T-helper 1 cell treated with Interleukin-12 subunit alpha and Interleukin-12 subunit beta and Interleukin-4 antibody, amounts not matched to agents 30 μg/mL and 1 μg/mL, for 36 hours (primary cell): ENCODE measurements around the gene EVI5L.

Experiments
- H3K27ac Mint-ChIP-seq: one replicate; pipeline ENCODE4 v1.8.0; 2021; ENCODE audit warnings: mild to moderate bottlenecking, mixed read lengths
- H3K27me3 Mint-ChIP-seq: one replicate; pipeline ENCODE4 v1.8.0; 2021; ENCODE audit warnings: low read depth, mixed read lengths
- H3K36me3 Mint-ChIP-seq: one replicate; pipeline ENCODE4 v1.8.0; 2021; ENCODE audit warnings: low read depth, mixed read lengths
- H3K4me1 Mint-ChIP-seq: one replicate; pipeline ENCODE4 v1.8.0; 2021; ENCODE audit warnings: low read depth, mixed read lengths
- H3K4me3 Mint-ChIP-seq: one replicate; pipeline ENCODE4 v1.8.0; 2021; ENCODE audit warnings: mild to moderate bottlenecking, moderate library complexity, mixed read lengths
- H3K9me3 Mint-ChIP-seq: one replicate; pipeline ENCODE4 v1.8.0; 2021; ENCODE audit warnings: mixed read lengths

Gene EVI5L

GRCh38 chr19:7830272-7830771 lies 304 bp downstream of the EVI5L start:
- Mint-ChIP-seq H3K4me1 (peaks cover 10% of the 10 kb centered on the region), H3K9me3 (no peaks in the 10 kb centered on the region), H3K27ac (no peak overlapping the region), H3K27me3 (peaks cover 4% of the 10 kb centered on the region), H3K4me3 (peak overlapping the region; percentile 87), H3K36me3 (no peaks in the 10 kb centered on the region)

DNA sequence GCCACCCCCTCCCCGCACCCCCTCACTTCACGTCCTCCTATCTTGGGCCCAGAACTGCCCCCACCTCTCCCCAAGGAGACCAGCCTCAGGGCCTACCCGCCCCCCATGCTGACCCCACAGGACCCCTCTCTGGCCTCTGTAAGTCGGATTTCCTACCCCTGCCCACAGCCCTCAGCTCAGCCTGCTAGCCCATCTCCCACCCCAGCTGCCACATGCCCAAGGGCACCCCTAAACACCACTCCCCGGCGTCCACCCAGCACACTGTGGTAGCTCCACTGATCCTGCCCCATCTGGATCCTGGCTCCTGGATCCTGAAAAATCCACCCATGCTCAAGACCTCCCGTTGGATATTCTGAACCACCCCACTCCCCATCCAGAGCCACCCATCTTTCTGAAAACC lies 805 bp downstream of the EVI5L start:
- Mint-ChIP-seq H3K4me3 (peak overlapping the region; percentile 87), H3K4me1 (peaks cover 10% of the 10 kb centered on the region), H3K9me3 (no peaks in the 10 kb centered on the region), H3K27me3 (peaks cover 4% of the 10 kb centered on the region), H3K27ac (peak overlapping the region; percentile 72), H3K36me3 (no peaks in the 10 kb centered on the region)

- Mint-ChIP-seq H3K36me3 (no peaks in the 10 kb centered on the region), H3K9me3 (no peaks in the 10 kb centered on the region), H3K27me3 (peaks cover 4% of the 10 kb centered on the region), H3K4me1 (peaks cover 10% of the 10 kb centered on the region), H3K4me3 (peak overlapping the region; percentile 87), H3K27ac (no peak overlapping the region)
Measured at GRCh38 chr19:7831452-7831851, 1.4 kb downstream of the EVI5L start.

DNA sequence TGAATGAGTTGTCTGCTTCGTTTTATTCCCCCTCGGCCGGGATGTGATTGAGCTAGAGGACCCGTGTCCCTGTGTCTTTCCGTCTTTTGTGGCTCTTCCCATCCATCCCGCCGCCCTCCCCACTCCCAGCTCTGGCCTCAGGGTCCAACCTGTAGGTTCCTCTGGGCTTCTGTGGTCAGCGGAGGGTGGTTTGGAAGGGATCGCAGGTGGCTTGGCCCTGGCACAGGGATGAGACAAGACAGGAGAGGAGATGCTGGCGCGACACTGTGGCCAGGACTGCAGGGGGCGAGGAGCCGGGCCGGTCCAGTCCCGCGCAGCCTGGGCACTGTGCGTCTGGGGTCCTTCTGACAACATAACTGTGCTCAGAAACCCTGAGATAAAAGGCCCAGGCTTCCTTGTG lies 2.0 kb downstream of the EVI5L start:
- Mint-ChIP-seq H3K4me1 (peaks cover 10% of the 10 kb centered on the region), H3K27me3 (peaks cover 4% of the 10 kb centered on the region), H3K27ac (no peak overlapping the region), H3K4me3 (no peak overlapping the region), H3K9me3 (no peaks in the 10 kb centered on the region), H3K36me3 (no peaks in the 10 kb centered on the region)

DNA sequence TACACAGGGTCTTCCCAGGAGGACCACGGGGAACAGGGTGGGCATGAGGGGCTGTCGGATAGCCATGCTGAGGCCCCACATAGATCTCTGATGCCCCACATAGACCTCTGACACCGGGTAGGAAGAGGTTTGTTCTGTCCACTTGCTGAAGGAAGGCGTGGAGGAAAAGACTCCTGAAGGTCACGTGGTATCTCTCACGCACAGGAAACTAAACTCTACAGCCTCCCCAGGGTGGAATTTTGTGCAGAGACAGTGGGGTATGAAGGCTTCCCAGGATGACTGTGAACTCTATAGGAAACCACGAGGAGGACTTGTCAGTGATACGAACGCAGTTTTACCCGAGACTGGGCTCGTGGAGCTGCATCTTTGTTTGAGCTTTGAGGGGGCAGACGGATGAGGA lies 2.8 kb downstream of the EVI5L start:
- H3K4me1 Mint-ChIP-seq = peaks cover 10% of the 10 kb centered on the region
- no peaks in the 10 kb centered on the region for H3K9me3 Mint-ChIP-seq
- no peak overlapping the region for H3K27ac Mint-ChIP-seq
- H3K36me3 Mint-ChIP-seq = no peaks in the 10 kb centered on the region
- peaks cover 4% of the 10 kb centered on the region for H3K27me3 Mint-ChIP-seq
- H3K4me3 Mint-ChIP-seq = no peak overlapping the region

DNA sequence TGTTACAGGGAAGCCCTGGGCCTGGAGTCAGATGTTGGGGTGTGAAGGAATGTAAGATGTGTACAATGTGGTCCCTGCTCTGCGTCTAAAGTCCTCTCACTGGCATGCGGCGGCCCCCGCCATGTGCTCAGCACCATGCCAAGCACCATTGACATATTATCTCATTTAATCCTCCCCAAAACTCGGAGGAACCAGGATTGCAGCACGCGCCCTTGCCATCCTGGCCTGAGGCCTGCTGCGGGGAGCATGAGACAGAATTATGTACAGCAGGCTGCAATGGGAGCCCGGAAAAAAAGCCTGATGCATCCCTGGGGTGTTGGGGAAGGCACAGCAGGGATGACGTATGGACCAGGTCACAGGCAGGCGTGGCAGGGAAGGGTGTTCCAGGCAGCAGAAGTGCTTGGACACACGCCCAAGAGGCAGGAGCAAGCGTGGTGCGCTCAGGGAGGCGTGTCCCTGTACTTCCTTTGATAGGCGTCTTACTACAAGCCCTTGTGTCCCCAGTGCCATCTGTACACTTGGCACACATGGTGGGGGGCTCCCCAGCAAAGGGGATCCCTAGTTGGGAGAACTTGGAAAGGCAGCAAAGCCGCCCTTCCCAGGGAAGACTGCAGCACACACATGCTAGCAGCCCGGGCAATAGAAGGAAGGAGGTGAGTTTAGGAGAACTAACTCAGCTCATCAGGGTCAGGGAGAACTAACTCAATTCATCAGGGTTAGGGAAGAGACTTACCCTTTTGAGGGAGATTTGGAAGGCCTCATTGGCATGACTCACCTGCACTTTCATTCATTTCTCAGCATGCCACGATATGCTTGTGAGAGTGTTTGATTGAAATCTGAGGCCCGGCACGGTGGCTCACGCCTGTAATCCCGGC lies 3.4 kb downstream of the EVI5L start:
- Mint-ChIP-seq H3K36me3 (no peaks in the 10 kb centered on the region), H3K27me3 (peaks cover 4% of the 10 kb centered on the region), H3K4me1 (peaks cover 10% of the 10 kb centered on the region), H3K9me3 (no peaks in the 10 kb centered on the region), H3K27ac (no peak overlapping the region), H3K4me3 (no peak overlapping the region)

DNA sequence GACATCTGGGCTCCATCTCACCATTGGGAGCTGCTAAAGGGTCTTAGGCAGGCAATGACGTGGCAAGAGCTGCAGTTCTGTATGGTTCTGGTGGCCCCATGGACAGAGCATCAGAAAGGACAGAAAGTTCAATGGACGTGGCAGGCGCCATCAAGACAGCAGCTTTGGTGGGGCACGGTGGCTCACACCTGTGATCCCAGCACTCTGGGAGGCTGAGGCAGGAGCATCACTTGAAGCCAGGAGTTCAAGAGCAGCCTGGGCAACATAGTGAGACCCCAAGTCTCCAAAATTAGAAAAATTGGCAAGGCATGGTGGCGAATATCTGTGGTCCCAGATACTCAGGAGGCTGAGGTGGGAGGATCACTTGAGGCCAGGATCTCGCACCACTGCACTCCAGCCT lies 9.5 kb downstream of the EVI5L start:
- Mint-ChIP-seq H3K4me1 (no peaks in the 10 kb centered on the region), H3K36me3 (no peaks in the 10 kb centered on the region), H3K4me3 (no peak overlapping the region), H3K27ac (no peak overlapping the region), H3K9me3 (peaks cover 5% of the 10 kb centered on the region), H3K27me3 (no peaks in the 10 kb centered on the region)

DNA sequence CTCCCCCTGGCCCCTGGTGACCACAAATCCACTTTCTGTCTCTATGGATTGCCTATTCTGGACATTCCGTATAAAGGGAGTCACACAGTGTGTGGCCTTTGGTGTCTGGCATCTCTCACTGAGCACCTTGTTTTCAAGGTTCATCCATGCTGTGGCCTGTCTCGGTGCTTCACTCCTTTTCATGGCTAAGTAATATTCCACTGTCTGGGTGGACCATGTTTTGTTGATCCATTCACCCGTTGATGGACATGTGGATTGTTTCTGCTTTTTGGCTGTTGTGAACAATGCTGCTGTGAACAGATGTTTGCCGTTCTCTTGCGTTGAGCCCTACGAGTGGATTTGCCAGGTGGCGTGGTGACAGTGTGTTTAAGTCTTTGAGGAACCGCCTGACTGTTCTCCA lies 10.6 kb downstream of the EVI5L start:
- no peaks in the 10 kb centered on the region for H3K27me3 Mint-ChIP-seq
- H3K4me1 Mint-ChIP-seq = no peaks in the 10 kb centered on the region
- peaks cover 5% of the 10 kb centered on the region for H3K9me3 Mint-ChIP-seq
- H3K4me3 Mint-ChIP-seq = no peak overlapping the region
- H3K36me3 Mint-ChIP-seq = no peaks in the 10 kb centered on the region
- no peak overlapping the region for H3K27ac Mint-ChIP-seq

GRCh38 chr19:7841751-7842660 lies 12.0 kb downstream of the EVI5L start:
- Mint-ChIP-seq H3K4me1 (no peaks in the 10 kb centered on the region), H3K4me3 (no peak overlapping the region), H3K36me3 (no peaks in the 10 kb centered on the region), H3K27ac (no peak overlapping the region), H3K27me3 (no peaks in the 10 kb centered on the region), H3K9me3 (peaks cover 5% of the 10 kb centered on the region)

GRCh38 chr19:7842661-7843294 lies 12.8 kb downstream of the EVI5L start:
- H3K36me3 Mint-ChIP-seq = no peaks in the 10 kb centered on the region
- H3K9me3 Mint-ChIP-seq = peaks cover 5% of the 10 kb centered on the region
- H3K4me1 Mint-ChIP-seq = no peaks in the 10 kb centered on the region
- no peak overlapping the region for H3K27ac Mint-ChIP-seq
- H3K27me3 Mint-ChIP-seq = no peaks in the 10 kb centered on the region
- no peak overlapping the region for H3K4me3 Mint-ChIP-seq

GRCh38 chr19:7843521-7843920 lies 13.5 kb downstream of the EVI5L start:
- no peaks in the 10 kb centered on the region for H3K4me1 Mint-ChIP-seq
- no peak overlapping the region for H3K4me3 Mint-ChIP-seq
- H3K27ac Mint-ChIP-seq = no peak overlapping the region
- H3K27me3 Mint-ChIP-seq = no peaks in the 10 kb centered on the region
- peaks cover 5% of the 10 kb centered on the region for H3K9me3 Mint-ChIP-seq
- H3K36me3 Mint-ChIP-seq = no peaks in the 10 kb centered on the region

DNA sequence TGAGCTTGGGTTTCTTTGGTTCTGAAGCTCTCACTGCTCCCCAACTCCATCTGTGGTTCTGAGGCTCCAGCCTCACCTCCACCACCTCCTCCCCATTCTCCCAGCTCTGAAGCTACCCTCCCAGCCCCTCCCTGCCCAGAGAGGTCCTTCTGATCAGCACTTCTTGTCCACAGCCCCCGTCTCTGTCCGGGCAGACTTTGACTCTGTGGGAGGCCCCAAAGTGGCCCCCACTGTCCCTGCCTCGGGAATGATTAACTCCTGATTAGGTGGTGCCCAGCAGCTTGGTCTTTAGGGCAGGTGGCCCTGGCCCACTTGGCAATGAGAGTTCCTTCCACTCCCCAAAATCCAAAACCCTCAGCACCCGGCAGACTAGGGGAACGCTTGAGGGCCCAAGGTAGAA lies 14.4 kb downstream of the EVI5L start:
- Mint-ChIP-seq H3K27ac (no peak overlapping the region), H3K4me1 (no peaks in the 10 kb centered on the region), H3K9me3 (peaks cover 5% of the 10 kb centered on the region), H3K36me3 (no peaks in the 10 kb centered on the region), H3K4me3 (no peak overlapping the region), H3K27me3 (no peaks in the 10 kb centered on the region)

DNA sequence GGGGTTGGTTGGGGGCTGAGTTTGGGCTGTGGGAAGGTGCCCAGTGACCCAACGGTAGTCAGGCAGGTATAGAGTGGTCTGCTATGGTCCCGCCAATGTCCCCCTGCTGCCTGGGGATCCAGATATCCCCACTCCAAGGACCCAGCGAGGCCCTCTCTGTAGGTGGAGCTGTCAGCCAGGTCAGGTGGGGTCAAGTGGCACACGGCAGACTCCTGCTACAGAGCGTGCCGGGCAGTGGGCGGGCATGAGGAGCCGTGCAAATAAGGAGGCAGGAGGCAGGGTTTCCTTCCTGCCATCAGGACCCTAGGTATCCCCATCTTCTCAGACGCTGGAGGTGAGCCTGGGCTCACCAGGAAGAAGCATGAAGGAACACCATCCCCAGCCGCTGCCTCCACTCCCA lies 14.9 kb downstream of the EVI5L start:
- Mint-ChIP-seq H3K9me3 (peaks cover 5% of the 10 kb centered on the region), H3K36me3 (no peaks in the 10 kb centered on the region), H3K27me3 (no peaks in the 10 kb centered on the region), H3K4me3 (no peak overlapping the region), H3K27ac (no peak overlapping the region), H3K4me1 (no peaks in the 10 kb centered on the region)

GRCh38 chr19:7845390-7846154 lies 15.6 kb downstream of the EVI5L start:
- peaks cover 5% of the 10 kb centered on the region for H3K9me3 Mint-ChIP-seq
- H3K36me3 Mint-ChIP-seq = no peaks in the 10 kb centered on the region
- H3K4me1 Mint-ChIP-seq = no peaks in the 10 kb centered on the region
- H3K27me3 Mint-ChIP-seq = no peaks in the 10 kb centered on the region
- H3K27ac Mint-ChIP-seq = no peak overlapping the region
- H3K4me3 Mint-ChIP-seq = no peak overlapping the region
